Fibroblast of lung (primary cell): ENCODE data around the gene BMP7.

Experiments
- EZH2 ChIP-seq: IDR thresholded peaks from 2 replicates; pipeline ENCODE4 v1.5.1; 2012; ENCODE audit warnings: low read length, control low read depth, mild to moderate bottlenecking; ENCODE audit errors: missing control alignments
- TF ChIP-seq, protein P1 (sequence below), 2 donors: IDR thresholded peaks in 1 of 2; conservative IDR thresholded peaks in 1 of 2; 1 replicate in 1 of 2; 2 replicates in 1 of 2; pipeline ENCODE4 v1.5.1; 2011 to 2012; ENCODE audit warnings: low read length in 2 of 2, control low read depth in 1 of 2, inconsistent platforms in 1 of 2, low read depth in 1 of 2, mild to moderate bottlenecking in 1 of 2

DNA sequence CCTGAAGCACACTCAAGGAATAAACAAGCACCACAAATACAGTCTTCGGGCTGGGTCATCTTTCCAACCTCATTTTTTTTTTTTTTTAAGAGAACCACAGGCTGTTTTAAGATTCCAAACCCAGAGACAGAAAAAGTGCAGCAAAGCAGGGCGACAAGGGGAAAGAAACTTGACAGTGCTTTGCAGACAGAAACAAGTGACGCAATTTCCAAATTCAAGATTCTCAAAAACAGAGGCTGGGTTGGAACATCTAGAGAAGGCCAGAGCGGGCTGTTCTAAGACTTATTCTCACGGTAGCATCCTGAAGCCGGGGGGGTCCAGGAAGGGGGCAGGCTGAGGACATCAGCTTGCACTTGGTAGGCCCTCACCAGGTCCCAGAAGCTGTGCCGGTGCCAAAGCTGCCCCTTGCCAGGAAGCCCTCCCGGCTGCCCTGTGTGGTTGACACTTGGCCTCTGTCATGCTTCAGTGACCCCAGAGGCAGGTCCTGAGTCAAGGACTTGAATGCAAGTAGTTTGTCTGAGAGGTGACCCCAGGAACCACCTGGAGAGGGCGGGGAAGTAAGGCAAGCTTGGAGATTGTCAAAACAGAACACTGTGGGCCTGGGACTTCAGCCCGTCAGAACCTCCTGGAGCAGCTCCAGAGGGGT is 50.5 kb downstream of the BMP7 start:
- TF ChIP-seq, protein P1, sequence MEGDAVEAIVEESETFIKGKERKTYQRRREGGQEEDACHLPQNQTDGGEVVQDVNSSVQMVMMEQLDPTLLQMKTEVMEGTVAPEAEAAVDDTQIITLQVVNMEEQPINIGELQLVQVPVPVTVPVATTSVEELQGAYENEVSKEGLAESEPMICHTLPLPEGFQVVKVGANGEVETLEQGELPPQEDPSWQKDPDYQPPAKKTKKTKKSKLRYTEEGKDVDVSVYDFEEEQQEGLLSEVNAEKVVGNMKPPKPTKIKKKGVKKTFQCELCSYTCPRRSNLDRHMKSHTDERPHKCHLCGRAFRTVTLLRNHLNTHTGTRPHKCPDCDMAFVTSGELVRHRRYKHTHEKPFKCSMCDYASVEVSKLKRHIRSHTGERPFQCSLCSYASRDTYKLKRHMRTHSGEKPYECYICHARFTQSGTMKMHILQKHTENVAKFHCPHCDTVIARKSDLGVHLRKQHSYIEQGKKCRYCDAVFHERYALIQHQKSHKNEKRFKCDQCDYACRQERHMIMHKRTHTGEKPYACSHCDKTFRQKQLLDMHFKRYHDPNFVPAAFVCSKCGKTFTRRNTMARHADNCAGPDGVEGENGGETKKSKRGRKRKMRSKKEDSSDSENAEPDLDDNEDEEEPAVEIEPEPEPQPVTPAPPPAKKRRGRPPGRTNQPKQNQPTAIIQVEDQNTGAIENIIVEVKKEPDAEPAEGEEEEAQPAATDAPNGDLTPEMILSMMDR (conservative IDR thresholded peaks at IDR 0.05 in 1 of 2, IDR thresholded peaks at IDR 0.05 in 1 of 2; ENCODE audit: low read depth in 1 of 2, low read length in 2 of 2), result no peak
- TF ChIP-seq EZH2, result no peak
